ENCODE measurements around the gene TBC1D21. TPM values are rescaled to one million over a fixed set of nuclear protein-coding genes. Genes with fewer than 3 reads are reported as not detected.

The TBC1D21 gene
- total and polyA plus RNA-seq, 9 of the 15 experiments (the other 6 are each of a cell fraction or from before 2014, with no cell fraction given), result not detected

DNA sequence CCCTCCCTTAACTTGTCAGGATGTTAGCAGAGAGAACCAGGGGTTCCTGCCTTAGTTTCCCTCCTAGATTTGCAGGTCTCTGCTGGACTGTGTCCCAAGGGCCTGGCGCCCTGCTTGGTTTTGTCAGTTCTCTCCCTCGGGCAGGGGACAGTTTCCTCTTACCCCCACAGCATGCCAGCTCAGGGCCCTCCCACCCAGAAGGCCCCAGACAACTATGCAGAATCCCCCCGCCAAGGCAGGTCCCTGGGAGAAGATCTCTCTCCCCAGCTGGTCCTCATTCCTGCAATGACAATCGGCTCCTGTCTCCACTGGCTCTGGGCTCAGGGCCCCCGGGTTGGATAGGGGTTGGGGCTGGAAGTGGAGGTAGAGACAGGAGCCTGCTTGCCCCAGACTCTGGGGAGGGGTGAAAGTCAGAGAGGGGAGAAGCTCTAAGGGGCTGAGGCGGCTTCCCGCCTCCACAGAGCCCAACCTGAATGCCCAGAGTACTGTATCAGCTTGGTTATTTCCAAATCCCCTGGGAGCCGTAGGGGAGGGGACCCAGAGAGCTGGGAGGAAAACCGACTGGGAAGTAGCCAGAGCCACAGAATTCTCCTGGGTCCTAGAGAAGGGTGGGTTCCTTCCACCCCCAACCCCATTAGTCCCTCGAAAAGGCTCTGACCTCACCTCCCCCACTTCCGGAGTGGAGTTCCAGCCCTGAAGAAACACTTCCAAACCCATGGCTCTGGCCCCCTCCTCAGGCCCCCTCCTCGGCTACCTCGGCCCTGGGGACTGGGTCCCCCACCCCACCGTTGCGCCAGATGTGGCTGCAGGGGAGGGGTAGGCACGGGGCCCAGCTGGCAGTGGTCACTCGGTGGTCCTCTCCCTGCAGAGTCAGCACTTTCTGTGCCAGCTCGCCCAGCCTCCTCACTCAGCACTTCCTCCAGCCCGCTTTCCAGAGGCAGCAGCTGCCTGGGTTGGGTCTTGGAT is 49.1 kb downstream of the TBC1D21 start:
- BruUV-seq (replicated peaks), result no TSS peak
- H3K9me3 ChIP-seq (replicated peaks; ENCODE audit: control insufficient read depth, insufficient read depth, low read depth, low read length), result no peaks in the 10 kb centered on the region
- ChIA-PET POLR2A (interaction anchor here (0.8 to 1.8 kb wide), 2 partner anchors 16 to 100 kb away, joined by 3 to 7 read pairs; no protein-coding TSS in a partner anchor), CTCF (ENCODE audit: low intra/inter-chr PET ratio) (no interaction called here)
- DNase-seq (ENCODE audit: extremely low read depth in 1 of 4, low spot score in 3 of 4) (no peak), FAIRE-seq (no peak), ATAC-seq (no peak)
- intact Hi-C loops (cut with micrococcal nuclease) (no loop called here), in situ Hi-C loops (cut with MboI) (no loop called here)
- H3K27me3 ChIP-seq (ENCODE audit: control insufficient read depth in 2 of 2, insufficient read depth in 2 of 2, low read length in 2 of 2), result peaks cover 0 to 31% of the 10 kb centered on the region in 2 experiments; a peak in 2 of 5 replicates
- H3K36me3 ChIP-seq (ENCODE audit: control insufficient read depth, insufficient read depth, low read length), result no peaks in the 10 kb centered on the region
- H3K4me3 ChIP-seq, result no peak overlapping the region
- H3K9ac ChIP-seq (ENCODE audit: insufficient read depth in 1 of 2, low read depth in 2 of 2, low read length in 2 of 2), result no peak overlapping the region
- no peak overlapping the region for H3K4me2 ChIP-seq (ENCODE audit: insufficient read depth, low read length)
- H3K4me1 ChIP-seq (replicated peaks in 1 of 2; ENCODE audit: control insufficient read depth in 2 of 2, insufficient read depth in 2 of 2, low read length in 2 of 2), result peaks cover 0 to 19% of the 10 kb centered on the region in 2 experiments; a peak in 4 of 5 replicates
- WGBS (ENCODE audit: insufficient coverage, low coverage, missing lambda C conversion rate), result 19% methylated on average over 16 of the region's 19 CpGs
- H3K9me1 ChIP-seq (ENCODE audit: control insufficient read depth, insufficient read depth, low read length), result no peaks in the 10 kb centered on the region
- no peak overlapping the region for H2AFZ ChIP-seq (ENCODE audit: low read depth, low read length)
- no peaks in the 10 kb centered on the region for H4K20me1 ChIP-seq (replicated peaks; ENCODE audit: control insufficient read depth, insufficient read depth, low read length)
- TF ChIP-seq ZNF316 (IDR thresholded peaks at IDR 0.05) (peak; percentile 74), MAFK (IDR thresholded peaks at IDR 0.05; ENCODE audit: low read length) (0 out of 2 replicates have a peak, but pooled peaks have one; percentile 26), C11orf30 (IDR thresholded peaks at IDR 0.05; ENCODE audit: low read depth) (peak; percentile 71), MAFG (tag; conservative IDR thresholded peaks at IDR 0.05) (peak; percentile 54; the same call in 1 of the 2 replicates), TCF7 (IDR thresholded peaks at IDR 0.05; ENCODE audit: borderline replicate concordance) (no peak), KAT2B (IDR thresholded peaks at IDR 0.05; ENCODE audit: low read depth, low read length) (no peak), MCM3 (IDR thresholded peaks at IDR 0.05) (no peak), PTRF (tag; IDR thresholded peaks at IDR 0.05) (no peak)
- H3K27ac ChIP-seq (ENCODE audit: extremely low read depth, low read depth, low read length), result no peak overlapping the region
- H3K79me2 ChIP-seq (ENCODE audit: control insufficient read depth, insufficient read depth, low read length), result no peaks in the 10 kb centered on the region

Measured in K562 (cell line).